HG02970 (cell line): ENCODE data around the gene DDX31.

Experiments used
- ATAC-seq: cut with Tn5 transposase; IDR thresholded peaks from one replicate; pipeline ENCODE4 v1.9.1; 2021; ENCODE audit warnings: mild to moderate bottlenecking, moderate library complexity, moderate number of reproducible peaks; ENCODE audit not compliant: unreplicated experiment, low FRiP score

Gene DDX31

DNA sequence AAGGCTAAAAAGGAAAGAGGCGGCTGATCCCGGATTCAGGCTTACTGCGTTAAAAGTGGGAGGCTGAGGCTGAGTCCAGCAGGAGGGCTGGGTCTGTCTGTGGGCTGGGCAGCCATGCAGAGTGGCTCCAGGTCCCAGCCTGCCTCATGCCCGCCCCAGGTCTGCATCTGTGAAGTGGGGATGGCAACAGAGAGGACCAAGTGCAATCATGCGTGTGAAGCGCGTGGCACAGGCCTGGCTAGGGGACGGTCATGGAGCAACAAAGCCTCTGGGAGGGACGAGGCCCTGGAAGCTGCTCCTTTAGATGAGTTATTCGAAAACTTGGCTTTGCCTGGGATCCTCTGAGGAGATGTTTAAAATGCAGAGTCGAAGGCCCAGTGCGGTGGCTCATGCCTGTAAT lies 117.7 kb downstream of the DDX31 start:
- no peak for ATAC-seq

DNA sequence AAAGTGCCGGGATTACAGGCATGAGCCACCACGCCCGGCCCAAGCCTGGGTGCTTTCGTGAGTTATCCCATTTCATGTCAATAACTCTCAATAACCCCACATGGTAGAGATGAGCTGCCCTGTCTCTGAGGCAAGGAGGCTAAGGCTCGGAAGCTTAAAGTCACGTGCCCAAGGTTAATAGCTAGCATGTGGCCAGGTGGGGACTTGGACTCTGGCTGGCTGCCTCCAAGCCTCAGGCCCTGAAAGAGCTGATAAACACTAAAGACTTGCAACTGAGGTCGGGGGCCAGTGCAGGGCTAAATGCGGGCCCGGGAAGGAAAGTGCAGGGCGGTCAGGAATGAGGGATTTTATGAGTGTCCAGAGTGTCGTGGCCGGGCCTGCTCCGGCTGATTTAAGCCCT lies 118.2 kb downstream of the DDX31 start:
- no peak for ATAC-seq

DNA sequence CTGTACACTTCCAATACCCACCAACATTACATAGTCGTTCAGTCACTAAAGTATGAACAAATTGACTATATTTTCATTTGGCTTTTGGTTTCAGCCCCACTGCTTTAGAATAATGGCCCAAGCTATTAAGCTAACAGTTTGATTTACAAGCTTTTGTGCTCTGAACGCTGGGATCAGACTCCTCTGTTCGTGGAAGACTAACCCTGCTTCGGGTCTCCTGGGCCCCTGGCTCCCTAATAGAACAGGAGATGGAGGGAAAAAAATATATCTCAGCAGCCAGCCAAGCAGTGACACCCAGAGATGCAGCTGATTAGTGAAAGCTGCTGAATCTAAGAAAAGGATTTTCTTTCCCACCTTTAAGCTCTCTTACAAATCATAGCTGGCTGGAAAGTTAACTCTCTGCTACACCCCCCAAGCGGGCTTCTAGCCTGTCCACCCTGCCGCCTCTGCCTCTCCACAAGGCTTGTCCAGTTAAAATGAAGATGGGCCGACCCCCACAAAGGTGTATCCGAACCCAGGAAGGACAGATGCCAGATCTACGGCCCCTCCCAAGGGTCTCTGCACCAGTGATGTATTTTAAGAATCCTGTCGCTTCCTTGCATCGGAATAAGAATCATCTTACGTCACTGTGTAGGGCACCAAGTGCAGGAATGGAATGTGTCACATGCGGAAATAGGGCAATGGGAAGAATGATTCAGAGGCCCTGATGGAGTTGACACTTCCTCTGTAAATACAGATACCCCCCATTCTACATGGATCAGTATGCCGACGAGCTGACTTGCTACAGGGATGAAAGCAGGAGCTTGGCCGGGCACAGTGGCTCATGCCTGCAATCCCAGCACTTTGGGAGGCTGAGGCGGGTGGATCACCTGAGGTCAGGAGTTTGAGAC lies 120.8 kb downstream of the DDX31 start:
- no peak for ATAC-seq

DNA sequence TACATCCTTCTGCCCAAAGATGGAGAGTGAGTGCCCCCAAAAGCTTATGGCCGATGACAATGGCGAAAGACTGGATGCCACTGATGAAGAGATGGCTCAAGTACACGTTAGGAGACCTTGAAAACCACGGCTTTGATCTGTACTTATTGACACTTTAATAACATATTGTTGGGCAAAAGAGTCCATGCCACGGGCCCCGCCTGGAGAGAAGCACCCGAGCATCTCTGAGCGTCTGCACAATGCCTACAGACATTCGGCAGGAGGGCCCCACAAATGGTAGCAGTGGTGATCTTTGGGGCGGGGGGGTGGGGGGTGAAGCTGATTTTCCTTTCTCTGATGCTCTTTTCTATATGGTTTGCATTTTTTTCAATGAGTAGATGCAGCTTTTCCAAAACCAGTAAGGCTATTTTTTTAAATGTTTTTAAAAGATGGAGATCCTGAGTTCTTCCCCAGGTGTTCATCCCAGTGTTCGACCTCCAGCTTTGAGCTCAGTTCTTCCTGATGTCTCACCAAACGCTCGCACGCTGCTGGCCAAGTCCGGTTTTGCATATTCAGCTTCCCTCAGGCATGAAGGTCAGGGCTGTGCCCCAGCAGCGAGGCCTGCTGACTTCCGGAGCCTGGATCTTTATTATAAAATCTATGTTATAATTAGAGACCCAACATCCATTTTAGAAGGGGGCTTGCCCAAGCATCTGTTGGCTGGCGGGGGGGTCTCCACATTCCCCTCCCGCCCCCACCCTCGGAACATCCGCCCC lies 121.6 kb downstream of the DDX31 start:
- ATAC-seq: no peak

DNA sequence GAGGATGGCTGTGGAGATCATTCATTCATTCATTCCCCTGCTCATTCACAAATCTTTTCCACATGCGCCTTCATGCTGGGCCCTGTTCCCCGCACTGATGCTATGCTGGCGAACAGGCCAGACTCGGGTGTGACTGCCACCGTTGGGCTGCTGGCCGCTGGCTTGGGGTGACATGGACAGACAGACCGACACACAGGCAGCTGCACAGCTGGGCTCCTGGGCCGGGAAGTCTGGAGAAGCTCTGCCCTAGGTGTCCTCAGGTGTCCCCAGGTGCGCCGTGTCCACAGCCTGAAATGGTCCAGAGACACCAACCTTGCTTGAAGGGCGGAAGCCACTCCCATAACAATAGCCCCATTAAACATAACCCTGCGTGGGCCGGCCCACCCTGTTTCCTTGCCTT lies 122.3 kb downstream of the DDX31 start:
- no peak for ATAC-seq

DNA sequence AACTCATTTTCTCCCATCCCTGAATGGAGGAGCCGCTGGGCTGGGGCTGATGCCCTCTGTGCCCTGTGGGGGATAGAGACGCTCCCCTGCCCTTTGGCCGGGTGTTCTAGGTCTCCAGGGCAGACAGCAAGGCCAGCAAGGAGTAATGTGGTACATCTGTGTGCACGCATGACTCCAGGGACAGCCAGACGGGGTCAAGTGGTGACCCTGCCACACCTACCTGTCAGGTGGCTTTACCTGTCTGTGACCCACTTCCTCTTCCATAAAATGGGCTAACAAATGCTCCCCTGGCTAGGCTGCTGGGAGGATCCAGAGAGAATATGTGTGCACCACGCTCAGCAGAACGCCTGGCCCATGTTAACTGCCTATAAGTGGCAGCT lies 122.7 kb downstream of the DDX31 start:
- ATAC-seq: no peak

DNA sequence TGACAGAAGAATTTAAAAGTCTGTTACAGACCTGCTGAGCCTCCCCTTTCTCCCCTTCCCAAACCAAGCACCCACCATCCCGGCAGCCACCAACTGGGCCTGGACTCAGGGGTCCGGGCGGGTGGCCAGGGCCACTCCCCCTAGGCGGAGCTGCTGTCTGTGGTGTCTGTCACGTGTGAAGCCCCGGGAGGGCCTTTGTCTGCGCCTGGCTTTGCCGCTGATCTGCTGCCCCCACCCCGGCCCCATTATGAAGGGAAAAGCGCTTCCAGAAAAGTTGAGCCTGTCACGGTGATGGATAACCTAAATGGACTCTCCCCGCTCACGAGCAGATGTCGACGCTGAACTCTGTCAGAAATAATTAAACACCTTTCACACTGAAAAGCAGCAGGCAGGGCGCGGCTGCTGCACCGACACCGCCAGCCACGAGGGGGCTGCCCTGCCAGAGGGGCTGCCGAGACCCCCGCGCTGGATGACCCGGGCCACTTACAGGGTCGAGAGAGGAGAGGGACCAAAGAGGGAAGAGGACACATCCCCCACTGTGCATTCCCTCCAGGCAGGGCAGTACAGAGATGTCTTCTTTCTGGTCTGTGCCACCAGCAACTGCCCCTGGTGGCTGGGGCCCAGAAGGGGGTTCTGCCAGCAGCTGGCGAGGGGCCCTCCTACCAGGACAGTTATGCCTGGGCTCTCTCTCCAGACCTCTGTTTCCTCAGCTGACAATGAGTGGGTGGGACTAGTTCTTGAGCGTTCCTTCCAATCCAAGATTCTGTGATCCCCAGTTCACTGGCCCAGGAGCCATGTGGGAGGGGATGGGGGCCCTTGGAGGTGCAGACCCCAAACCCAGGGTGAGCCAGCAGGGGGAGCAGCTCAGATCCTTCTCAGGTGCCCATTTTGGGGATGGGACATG lies 123.4 kb downstream of the DDX31 start:
- ATAC-seq: no peak

DNA sequence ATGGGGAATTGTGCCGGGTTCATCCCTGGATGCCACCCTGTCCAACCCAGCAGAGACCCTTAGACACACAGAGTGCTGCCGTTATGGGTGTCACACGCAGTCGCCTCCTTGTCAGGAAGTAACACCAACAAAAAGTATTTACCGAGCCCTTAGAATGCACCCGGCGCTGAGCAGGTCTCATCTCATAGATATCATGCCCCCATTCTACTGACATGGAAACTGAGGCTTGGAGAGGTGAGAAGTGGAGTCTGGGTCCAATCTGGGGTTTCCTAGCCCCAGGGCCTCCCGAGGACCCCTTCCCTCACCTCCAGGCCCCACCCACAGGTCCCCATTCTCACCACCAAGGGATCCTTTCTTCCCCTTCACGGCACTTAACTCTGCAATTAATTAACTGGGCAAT lies 124.2 kb downstream of the DDX31 start:
- no peak for ATAC-seq

DNA sequence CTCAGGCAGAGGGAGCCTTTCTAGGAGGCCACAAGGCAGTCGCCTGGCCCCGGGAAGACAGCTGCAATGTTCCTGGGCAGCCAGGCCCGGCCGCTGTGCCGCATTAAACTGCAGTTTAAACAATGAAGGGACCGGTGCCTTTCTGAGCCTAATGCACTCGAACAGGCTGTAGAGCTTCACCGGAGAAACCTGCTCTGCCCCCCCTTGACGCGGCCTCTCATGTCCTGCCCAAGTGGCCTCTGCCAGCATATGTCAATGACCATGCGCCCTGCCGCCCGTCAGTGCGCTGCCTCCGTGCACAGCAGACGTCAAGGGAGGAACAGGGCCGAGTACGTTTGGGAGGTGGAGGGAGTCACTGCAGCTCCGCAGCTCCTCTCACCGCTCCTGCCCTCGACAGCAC lies 125.8 kb downstream of the DDX31 start:
- ATAC-seq: no peak

DNA sequence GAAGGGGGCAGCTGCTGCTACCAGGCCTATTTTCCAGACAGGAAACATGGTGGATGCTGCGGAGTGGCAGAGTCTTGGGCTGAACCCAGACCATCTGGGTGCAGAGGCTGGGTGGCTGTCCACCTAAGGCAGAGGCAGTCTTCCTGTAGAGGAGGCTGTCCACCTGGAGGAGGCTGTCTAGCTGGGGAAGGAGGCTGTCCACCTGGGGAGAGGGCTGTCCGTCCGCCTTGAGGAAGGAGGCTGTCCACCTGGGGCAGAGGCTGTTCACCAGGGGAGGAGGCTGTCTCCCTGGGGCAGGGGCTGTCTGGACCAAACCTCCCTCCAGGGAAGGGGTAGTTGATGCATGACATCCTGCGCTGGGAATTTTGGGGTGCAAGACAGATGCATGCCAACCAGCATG lies 126.5 kb downstream of the DDX31 start:
- ATAC-seq: no peak
